Activated CD4-positive, CD25-positive, alpha-beta regulatory T cell (primary cell): ENCODE results near the gene RALGPS2.

Source experiments
- DNase-seq, 4 experiments: peaks; one replicate each; lab custom pipeline; 2025; lab: John Stamatoyannopoulos, UW

The RALGPS2 gene

DNA sequence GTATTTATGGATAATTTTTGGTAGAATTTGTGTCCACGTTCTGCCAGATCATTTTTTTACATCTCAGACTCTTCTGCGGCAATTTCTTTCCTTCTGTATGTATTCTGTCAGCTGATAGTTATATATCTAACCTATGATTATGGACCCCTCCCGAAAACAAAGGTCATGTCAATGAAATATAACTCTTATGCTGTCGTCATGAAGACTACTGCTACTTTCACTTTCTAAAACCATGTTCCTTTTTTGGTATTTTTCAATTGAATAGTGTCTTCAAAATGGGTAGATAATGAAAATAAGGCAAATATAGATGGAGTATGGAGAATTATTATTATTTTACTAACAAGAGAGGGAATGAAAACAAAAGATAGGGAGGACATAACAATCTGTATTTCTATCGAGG, 142.6 kb downstream of the RALGPS2 start:
- DNase-seq, result no peak

DNA sequence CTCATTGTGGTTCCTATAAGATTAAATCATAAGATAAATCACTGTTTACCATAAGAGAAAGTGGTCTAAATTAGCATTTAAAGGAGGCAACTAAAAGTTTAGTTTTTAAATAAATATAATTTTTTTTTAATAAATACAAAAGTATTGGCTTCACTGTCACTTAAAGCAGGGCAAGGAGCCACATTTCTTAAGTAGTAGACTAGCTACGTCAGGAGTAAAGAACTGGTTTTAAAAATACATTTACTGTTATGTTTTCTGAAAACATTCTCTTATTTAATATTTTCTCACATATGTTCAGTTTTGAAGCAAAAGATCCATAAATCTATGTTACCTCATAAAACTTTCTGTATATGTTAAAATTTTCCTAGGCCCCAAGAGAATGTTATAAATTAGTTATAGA, 143.7 kb downstream of the RALGPS2 start:
- DNase-seq, result no peak

DNA sequence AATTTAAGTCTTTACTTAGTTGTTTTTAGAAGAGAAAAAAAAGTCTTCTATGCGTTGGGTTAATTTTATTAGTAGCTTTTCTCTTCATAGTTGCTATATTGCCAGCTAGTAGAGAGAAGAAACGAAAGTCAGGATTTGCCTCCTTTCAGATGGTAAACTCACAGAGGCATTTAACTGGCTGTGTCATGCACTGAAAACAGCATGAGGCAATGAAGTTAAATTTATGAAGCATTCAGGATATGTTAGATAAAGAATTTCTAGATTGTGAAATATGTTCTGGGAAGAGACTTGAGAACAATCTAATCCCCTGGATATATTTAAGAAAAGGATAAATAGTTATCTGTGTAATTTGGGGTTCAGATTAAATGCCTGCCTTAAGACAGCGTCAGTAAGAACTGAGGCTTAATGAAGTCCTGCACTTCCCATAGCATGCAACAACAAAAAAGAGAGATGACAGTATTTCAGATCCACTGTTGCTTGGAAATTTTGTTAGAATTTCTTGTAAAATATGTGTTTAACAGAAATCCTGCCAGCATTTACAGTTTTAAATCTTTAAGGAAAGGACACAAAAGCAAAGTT, 144.2 kb downstream of the RALGPS2 start:
- no peak for DNase-seq

DNA sequence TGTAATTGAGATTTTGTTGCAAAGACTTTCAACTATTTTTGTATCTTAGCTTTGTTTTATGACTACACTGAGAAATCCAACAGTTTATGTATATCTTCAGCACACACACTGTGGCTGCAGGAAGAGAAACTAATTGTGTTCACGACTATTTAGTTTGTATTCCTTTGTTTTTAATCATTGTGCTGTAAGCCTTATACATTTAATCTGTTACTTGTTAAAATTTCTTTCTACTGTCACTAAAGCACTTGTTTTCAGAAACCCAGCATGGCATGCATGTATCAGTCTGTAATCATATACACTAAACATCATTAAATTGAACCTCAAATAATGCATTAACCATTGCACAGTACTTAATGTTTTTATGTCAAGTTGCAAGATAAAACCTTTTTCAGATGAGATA, 145.2 kb downstream of the RALGPS2 start:
- no peak for DNase-seq

DNA sequence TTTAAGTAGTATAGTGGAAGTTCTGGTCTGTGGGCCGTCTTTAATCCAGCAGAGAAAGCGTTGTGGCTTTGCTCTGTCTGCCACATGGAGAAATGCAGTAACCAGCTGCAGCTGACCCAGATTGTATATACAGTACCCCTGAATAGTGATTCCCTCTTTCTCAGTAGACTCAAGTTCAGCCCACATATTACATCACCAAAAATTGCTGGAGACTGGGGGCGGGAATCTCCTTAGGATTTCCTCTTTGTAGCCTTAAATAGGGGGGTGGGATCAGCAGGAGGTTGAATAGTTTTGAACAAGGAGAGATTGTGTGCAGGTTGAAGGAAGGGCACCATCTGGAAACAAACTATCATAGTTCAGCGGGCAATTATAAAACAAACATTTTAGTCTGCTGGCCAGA, 145.9 kb downstream of the RALGPS2 start, which contains the start of gene ANGPTL1:
ANGPTL1 (minus strand) TSS at position 134 of the 400 bp plus-strand sequence. CDS start 5,301 bp downstream, outside the sequence.
- DNase-seq, result no peak

DNA sequence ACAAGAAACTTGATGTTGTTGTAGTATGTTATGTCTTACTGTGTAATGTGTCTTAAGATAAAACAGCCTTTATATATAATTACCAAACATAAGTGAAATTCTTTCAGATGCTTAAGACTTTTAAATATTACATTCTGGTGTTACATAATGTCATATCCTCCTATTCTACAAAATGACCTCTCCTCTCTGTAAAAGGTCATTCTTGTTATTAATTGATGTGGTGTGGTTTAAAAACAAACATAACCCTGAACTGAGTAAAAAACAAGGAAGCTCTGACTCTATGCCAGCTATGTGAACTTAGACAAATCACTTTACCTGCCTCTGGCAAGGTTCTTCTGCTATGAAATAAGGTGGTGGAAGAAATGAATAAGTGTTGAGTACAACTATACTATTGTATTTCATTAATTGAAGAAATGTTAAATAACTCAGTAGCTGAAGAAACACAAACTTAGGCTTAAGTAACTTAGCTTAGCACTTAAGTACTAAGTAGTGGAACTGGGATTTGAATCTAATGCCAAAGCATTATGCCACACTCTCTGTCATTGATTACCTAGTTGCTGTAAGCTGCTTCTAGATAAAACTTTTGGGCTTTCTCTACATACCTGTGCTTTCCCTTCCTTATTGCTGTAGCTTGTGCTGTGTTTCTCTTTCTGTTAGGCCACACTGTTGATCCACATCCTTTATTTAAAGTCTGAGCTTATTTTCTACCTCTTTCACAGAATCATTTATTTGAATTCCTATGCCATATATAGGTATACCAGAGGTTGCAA, 146.7 kb downstream of the RALGPS2 start:
- no peak for DNase-seq

DNA sequence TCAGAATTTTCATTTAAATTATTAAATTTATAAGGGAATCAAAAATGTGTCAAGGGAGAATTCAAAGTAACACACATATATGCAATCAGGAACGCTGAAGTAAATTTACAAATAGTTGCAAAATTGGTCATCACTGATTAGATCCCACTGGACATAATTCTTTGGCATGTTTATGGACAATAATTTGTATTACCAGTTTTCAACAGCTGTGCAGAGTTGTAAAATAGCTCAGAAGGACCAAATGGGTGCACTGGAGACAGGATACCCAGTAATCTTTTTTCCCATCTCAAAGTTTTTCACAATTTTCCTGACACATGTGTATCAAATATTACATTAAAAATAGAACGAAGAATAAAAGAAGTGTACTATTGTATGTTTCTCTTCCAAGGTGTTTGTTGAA, 149.9 kb downstream of the RALGPS2 start:
- DNase-seq, result no peak

DNA sequence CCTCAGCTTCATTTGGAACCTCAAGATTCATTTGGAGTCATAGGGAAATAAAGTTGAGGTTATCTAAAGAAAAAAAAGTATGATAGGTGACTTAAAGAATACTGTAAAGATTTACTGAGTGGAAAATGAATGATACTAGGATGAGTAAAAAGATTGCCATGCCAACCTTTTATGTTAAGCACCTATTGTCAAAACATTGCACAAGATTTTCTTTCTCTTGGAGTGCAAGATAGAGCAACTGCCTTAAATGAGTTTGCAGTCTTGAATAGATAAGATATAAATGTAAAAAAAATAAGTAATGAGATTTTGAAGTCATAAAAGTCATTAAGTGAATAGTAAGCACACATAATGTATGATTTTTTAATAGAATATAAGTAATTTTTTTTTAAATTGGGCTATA, 150.9 kb downstream of the RALGPS2 start:
- no peak for DNase-seq

DNA sequence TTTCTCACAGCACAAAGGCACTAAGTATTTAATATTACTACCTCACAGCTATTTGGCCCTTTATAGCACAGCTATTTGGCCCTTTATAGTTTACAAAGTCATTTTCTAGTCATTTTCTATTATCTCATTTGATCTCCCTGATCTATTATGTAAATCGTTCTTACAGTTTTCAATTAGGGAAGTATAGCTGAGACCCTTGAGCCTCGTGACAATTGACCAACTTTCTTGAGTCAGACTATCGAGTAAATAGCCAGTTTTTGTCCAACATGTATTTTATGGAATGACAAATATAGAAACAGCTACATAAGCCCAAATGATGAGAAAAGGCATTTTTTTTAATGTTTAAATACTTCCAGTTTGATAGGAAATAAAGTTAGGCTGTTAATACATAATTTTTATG, 152.9 kb downstream of the RALGPS2 start:
- DNase-seq, result no peak

DNA sequence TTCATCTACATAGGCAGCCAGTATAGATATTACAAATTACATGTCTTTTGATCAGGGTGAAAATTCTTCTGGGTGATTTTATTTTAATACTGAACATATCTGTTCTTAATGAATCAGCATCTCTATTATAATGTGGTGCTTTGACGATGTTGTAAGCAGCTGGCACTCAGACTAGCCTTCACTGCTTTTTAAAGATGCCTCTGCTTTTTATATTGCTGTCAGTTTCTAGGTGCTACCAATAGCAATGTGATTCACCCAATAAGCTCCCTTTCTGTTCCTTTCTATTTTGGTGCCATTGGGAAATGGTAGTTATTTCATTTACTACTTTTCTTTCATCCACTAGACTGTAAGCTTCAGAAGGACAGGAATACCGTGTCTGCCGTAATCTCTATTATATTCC, 156.9 kb downstream of the RALGPS2 start:
- no peak for DNase-seq

DNA sequence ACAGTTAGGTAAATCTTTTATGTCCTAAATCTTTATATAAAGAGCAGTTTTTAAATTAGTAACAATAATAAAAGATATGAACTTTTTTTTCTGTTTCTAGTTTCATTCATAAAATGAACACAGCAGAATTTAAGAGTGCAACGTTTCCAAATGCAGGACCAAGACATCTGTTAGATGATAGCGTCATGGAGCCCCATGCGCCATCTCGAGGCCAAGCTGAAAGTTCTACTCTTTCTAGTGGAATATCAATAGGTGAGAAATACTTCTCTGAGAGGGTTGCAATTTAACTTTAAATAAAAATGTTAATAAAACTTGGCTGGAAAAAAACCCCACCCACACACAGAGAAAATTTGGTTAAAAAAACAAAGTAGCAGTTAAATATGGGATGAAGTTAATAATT, 160.8 kb downstream of the RALGPS2 start:
- DNase-seq, result no peak

DNA sequence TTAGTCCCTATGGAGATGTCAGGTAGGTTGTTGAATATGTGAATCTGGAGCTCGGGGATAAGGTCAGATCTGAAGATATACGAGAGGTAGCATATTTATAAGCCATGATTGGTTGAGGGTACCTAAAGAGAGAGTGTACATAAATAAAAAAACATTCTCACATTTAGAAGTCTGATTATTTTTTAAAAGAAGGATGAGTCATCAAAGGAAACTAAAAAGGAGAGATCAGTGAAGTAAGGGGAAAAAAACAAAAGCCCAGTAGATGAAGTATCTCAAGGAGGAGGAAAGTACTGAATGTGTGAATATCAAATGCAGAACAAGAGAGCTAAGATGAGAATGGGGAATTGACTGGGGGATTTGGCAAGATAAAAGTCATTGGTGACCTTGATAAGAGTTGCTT, 161.5 kb downstream of the RALGPS2 start:
- no peak for DNase-seq

DNA sequence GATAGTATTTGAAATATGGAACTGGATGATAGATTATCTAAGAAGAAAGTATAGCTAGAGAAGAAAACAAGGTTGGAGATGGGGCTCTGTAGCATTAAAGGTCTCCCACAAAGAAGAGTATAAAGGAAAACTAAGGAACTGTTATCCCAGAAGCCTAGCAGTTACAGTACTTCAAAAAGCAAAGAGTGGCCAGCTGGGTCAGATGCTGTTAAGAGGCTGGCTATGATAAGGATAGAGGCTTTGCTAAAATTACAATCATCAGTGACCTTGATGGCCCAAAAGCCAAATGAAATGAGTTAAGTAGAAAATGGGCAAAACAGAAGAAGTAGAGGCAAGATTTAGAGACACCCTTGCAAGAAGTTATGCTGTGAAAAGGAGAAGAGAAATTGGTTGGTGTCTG, 170.9 kb downstream of the RALGPS2 start:
- DNase-seq, result no peak

DNA sequence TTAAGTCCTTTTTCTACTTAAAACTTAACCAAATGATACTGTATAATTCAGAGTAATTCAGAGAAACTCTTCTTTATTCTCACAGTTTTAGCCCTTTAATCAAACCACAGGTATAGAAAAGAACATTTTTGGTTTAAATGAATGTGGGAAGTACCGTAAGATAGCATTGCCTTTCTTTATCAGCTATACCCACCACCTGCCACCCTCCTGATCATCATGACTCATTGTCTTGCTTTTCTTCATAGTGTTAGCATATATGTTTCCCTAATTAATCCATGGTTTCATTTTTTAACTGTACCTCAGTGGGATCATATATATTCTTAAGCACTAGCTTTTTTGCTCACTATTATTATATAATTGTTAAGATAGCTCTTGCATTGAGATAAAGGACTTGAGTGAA, 173.4 kb downstream of the RALGPS2 start:
- no peak for DNase-seq

DNA sequence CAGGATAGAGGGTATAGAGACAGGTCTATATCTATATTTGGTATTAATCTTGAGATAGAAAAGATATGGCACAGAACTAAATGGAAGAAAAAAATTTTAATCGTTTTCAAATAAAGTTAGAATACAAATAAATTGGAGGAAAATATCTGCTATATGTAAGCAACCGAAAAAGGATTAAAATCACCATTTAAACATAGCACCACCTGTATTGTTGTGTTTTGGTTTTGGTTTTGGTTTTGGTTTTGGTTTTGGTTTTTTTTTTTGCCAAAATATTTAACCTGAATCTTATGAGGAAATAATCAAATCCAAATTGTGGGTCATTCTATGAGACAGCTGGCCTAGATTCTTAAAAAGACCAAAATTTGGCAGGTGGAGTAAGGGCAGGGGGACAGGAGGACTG, 174.4 kb downstream of the RALGPS2 start:
- DNase-seq, result no peak

DNA sequence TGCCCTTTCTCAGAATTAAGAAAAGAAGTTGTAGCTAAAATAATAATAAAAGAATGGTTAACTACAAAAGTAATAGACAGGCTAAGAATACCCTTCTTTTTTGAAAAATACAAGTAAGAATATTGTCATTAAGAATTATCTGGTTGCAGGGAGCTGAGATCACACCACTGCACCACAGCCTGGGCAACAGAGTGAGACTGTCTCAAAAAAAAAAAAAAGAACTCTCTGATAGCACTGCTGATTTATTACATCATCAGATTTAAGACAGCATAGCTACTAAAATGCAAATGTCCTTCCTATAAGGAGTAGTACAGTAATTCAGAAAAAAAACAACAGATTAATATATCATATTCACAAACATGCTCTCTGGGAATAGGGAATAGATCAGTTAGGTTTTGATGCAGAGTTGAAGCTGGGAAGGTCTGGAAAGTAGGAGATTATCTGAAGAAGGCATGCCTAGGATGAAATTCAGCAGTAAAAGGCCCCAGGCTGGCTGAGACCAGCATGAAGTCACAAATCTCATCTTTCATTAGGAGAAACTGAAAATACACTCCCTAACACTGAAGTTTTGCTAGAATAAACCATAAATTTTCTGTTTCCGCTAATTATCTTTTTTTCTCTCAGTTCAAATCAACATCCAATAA, 176.6 kb downstream of the RALGPS2 start:
- no peak for DNase-seq

DNA sequence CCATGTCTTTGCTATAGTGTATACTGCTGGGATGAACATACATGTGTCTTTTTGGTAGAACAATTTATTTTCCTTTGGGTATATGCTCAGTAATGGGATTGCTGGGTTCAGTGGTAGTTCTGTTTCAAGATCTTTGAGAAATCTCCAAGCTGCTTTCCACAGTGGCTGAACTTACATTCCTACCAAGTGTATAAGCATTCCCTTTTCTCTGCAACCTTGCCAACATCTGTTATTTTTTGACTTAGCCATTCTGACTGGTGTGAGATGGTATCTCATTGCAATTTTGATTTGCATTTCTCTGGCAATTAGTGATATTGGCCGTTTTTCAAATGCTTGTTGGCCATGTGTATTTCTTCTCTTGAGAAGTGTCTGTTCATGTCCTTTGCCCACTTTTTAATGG, 183.3 kb downstream of the RALGPS2 start:
- DNase-seq, result no peak

DNA sequence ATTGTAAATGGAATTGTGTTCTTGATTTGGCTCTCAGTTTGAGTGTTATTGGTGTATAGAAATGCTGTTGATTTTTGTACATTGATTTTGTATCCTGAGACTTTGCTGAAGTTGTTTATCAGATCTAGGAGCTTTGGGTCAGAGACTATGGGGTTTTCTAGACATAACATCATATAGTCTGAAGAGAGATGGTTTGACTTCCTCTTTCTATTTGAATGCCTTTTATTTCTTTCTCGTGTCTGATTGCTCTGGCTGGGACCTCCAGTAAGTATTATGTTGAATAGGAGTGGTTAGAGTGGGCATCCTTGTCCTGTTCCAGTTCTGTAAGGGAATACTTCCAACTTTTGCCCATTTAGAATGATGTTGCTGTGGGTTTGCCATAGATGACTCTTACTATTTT, 185.0 kb downstream of the RALGPS2 start:
- no peak for DNase-seq

DNA sequence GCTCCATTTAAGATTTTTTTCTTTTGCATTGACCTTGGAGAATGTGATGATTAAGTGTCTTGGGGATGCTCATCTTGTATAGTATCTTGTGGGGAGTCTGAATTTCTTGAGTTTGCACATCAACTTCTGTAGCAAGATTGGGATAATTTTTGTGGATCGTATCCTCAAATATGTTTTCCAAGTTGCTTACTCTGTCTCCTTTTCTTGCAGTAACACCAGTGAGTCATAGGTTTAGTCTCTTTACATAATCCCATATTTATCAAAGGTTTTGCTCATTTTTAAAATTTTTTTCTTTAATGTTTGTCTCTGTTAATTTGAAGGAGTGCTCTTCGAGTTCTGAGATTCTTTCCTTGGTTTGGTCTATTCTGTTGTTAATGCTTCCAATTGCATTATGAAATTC, 187.6 kb downstream of the RALGPS2 start:
- DNase-seq, result no peak

DNA sequence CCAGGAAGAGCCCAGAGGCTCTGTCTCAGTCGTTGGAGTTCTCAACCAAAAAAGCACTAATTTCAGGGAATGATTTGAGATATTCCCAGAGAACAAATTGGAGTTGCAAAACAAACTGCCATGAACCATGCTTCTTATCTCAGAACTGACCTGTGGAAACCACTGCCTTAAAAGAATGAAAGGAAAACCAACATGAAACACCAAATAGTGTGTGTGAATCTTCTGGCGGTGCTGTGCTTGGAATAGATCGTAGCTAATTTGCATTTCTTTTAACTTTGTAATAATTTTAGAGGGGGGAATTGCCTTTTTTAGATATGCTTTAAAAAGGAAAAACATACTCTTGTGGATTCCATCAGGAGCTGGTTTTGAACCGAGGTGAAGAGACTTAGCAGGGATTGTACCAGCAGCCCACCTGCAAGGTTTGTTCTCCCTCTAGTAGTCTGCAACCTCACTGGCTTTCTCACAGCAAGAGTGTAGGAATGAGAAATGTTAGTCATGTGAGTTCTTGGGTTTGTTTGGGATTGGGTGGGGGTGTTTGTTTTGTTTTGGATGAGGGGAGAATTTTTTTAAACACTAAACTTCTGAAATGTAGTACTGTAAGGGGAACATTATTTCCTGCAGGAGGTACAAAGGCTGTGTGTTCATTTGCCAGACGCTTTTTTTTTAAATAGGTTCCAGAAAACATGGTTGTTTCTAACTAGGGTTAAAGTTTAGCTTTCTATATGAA, 191.6 kb downstream of the RALGPS2 start:
- DNase-seq, result no peak

DNA sequence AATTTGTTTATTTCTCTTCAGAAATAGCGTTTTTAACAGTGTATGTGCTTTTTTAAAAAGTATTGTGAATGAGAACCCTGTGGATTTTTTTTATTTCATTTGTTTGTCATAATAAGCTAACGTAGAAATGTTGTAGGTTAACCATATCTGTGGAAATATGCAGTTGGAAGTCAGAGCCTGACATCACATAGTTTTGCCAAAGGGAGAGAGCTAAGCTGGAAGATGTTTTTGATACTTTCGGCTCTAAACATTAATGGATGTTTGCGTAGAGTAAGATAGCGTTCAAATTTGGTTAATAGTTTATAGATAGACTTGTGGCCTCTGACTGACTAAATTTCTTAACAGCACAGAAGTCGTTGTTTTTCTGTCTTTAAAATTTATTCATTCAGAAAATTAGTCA, 193.3 kb downstream of the RALGPS2 start:
- DNase-seq, result no peak

DNA sequence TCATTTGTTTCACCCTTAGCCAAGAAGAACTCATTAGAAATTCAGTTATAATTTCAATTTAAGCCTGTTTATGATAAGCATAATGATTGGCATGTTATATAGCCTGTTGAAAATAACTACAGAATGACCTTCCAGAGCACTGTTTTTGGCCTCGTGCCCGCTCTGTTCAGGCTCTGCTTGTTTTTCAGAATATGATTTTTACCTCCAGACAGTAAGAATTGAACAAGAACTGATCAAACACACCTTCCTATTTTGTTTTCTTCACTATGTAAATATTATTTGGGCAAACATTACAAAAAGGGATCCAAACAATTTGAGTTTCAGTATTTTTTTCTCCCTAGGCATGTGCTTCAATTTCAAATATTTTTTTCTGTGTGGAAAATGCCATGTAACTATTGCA, 193.9 kb downstream of the RALGPS2 start:
- no peak for DNase-seq

DNA sequence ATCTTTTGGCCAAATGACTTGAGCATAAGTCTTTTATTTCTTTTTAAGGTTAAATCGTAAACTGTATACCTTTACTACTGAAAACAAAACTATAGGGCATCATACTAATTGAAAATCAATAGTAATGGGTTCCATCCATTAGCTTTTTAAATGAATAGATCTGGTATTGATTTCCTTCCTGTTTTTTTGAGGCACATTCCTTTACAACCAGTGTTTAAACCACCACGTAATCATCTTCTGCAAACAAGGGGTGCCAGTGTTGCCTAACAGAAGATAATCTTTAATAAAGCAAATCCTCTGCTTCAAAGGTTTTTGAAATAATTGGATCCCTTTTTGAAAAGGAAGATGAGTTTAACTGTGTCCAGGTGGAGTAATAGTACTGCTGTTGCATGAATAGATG, 194.5 kb downstream of the RALGPS2 start:
- no peak for DNase-seq
